ENCODE results near the gene PLCB1.
"Not testable (repeated sequence)": the region's sequence is repeated elsewhere in the genome, so short reads cannot be mapped to it uniquely, and the experiment has no call there.

The PLCB1 gene

GRCh38 chr20:8131598-8132483 is at the start of gene PLCB1:
Gene PLCB1 (plus strand): TSS chr20:8132266. CDS start chr20:8132652, 386 bp downstream.
- DNase-seq = peak; percentile 93

DNA sequence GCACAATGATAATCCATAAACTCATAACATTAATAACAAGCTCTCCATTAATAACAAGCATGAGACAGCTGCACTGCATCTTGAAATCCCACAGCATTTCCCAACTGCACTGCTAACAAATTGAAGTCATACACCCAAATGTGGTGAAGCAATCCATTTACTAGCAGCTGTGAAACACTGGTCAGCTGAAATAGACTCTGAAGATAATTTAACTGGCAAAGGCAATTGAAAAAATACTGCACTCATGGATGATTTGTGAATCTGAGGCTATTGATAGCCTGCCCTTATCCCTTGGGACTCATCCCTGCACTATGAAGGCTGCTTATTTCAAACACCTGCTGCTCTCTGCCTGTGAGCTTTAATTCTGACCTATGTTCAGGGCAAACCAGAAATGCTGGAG is 49.1 kb upstream of the PLCB1 start:
- DNase-seq = peak; percentile 47

DNA sequence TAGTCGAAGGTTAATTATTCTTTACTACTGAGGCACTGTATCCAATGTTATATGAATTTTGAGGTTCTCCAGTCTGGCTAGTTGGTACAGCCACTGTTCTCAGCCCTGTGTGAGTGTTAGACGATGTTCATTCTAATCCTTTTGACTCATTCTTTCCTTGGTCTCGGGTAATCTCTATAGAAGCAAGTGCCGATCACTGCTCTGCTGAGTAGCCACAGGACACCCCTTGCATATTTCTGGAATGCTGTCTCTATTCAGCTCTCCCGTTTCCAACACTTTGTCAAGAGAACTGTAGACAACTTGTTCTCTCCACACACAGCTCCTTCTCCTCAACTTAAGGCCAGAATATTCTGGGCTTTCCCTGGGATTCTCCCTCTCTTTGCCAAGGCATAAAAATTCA is 42.4 kb upstream of the PLCB1 start:
- DNase-seq = no peak

GRCh38 chr20:8094415-8094818 is 37.6 kb upstream of the PLCB1 start:
- DNase-seq = peak; percentile 69

- no peak for DNase-seq
Observed at GRCh38 chr20:8094850-8095249, 37.2 kb upstream of the PLCB1 start.

DNA sequence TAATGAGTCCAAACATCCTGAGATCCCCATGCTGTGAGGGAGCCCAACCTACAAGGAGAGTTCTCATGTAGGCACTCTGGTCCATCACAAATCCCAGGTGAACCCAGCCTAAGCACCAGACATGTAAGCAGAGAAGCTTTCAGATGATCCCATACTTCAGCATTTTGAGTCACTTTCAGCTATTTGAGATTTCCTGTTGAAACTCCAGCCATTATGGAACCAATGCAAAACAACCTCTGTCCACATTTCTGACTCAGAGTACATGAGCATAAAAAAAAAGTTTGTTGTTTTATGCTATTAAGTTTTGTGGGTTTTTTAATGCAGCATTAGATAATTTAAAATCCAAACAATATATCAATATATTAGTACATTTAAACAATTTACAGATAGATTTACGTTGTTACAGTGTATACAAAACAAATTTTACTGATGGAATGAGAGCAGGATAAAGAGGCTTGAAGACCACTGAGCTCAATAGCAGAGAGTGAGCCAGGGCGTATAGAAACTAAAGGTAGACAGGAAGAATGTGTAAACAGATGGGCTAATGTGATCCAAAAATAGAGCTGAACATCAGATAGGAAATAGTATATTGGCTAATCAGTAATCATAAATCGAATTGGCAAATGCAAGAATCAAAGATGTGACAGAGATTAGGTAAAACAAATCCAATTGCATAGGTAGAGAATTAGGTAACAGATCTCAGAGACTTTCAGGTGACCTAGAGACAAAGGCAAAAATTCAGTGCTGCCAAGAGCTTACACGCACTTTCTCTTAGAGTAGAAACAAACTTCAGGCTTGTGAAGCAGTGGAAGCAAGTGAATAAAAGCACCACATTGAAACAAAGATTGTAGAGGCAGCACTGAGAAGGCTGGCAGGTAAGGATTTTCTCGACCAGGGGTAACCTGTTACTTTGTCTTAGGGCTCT is 36.2 kb upstream of the PLCB1 start:
- no peak for DNase-seq

GRCh38 chr20:8097307-8097706 is 34.8 kb upstream of the PLCB1 start:
- DNase-seq = no peak

GRCh38 chr20:8104252-8104651 is 27.8 kb upstream of the PLCB1 start:
- no peak for DNase-seq

DNA sequence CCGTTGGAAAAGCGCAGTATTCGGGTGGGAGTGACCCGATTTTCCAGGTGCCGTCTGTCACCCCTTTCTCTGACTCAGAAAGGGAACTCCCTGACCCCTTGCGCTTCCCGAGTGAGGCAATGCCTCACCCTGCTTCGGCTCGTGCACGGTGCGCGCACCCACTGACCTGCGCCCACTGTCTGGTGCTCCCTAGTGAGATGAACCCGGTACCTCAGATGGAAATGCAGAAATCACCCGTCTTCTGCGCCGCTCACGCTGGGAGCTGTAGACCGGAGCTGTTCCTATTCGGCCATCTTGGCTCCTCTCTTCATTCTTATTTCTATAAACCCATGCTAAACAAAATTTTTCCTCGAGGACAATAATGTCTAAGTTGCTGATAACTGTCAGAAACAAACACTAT is 17.5 kb upstream of the PLCB1 start:
- not testable (repeated sequence) for DNase-seq

DNA sequence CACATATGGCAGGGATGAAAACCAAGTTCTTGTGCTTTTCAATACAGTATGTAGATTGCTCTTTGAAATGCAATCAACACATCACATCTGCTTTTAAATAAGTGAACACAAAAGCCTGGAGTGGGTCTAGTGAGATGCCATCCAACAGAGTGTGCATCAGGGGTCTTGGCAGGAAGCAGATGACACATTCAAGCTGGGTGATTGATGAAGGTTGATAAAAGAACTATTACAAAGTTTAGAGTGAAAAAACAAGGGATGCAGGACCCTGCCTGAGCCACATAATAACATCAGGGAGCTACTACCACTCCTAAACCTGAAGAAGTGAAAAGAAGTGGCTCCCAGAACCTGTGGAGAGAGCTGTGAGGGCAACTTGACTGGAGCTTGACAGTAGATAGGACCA is 16.6 kb upstream of the PLCB1 start:
- no peak for DNase-seq

DNA sequence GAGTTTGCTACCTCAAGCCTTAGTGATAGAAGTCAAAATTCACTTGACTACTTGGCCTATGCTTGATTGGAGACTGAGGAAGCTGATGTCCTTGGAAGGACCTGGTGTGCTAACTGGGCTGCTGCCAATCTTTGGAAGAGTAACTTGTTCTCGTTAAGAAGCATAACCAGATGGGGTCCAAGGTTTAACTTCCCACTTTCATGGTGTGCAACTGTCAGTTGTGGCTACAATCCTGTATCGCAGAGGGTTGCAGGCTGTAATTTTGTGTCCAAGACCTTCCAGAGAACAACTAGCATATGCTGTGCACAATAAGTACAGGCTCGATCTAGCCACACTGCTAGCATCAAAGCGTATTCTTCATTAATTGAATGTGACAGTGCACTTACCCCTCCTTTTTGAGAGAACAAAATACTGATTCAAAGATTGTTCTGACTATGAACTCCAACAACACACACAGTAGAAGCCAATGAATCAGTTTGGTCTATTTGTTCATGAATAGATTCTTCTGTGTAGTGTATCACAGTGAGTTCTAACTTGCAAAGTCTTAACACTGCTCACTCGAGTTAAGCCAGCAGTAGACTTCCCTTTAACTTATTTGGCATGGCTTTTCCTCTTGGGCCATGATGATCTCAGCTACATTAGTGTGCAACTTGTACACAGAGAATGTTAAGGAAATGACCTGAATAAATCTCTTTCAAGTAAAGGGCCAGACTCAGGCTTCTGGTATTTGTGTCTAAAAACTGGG is 15.8 kb upstream of the PLCB1 start:
- DNase-seq = no peak

GRCh38 chr20:8117636-8118035 is 14.4 kb upstream of the PLCB1 start:
- no peak for DNase-seq

GRCh38 chr20:8118039-8118438 is 14.0 kb upstream of the PLCB1 start:
- peak; percentile 32 for DNase-seq

GRCh38 chr20:8118760-8119159 is 13.3 kb upstream of the PLCB1 start:
- DNase-seq = no peak

GRCh38 chr20:8121666-8122065 is 10.4 kb upstream of the PLCB1 start:
- DNase-seq = no peak

- no peak for DNase-seq
Observed at GRCh38 chr20:8124639-8125038, 7.4 kb upstream of the PLCB1 start.

- DNase-seq = no peak
Observed at GRCh38 chr20:8126181-8126580, 5.9 kb upstream of the PLCB1 start.

DNA sequence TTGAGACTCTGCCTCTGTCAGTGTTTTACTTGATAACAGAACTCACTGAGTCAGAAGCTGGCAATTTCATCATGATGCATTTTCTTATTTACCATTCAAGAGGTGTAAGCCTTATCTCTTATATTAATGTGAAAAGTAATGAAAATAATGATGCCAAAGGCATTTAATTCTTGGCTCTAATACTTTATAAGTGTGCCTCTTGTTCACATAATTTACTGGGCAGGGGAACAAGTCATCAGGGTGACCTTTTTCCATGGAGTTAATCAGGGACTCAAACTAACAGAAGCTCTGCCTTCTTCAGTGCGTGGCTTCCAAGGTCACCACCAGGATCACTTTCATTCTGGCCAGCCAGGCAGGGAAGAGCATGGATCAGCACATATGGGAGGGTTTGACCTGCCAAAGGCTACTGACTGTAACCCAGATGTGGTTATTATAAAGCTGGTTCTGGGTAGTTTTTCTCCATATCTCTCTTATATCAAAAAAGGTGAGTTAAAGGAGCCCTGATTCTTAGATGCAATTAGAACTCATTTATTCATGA is 5.2 kb upstream of the PLCB1 start:
- no peak for DNase-seq

DNA sequence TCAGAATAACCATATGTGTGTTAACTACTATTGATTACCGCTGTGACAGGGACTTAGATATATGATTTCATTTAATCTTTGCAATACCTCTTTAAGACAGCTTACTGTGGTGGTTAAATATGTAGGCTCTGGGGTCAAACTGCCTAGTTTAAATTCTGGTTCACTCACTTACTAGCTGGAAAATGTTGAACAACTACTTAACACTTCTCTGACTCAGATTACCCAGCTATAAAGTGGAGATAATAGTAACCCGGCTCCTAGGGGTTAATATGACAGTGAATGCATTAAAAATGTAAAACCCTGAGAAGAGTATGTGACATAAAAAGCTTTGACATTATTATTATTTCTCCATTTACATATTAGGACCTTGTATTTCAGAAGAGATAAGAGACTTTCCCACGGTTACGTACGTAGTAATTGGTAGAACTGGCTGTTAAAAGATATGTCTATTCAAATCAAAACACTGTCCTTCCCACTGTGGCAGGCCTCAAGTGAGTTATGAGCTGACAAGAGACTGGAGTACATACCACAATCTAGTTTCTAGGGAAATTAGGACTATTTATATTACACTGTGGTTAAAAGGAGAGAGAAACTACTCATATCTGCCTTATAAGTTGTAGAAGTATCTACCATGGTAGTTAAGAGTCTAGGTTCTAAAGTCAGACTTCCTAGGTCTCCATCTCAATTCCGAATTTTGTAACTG is 4.4 kb upstream of the PLCB1 start:
- no peak for DNase-seq

DNA sequence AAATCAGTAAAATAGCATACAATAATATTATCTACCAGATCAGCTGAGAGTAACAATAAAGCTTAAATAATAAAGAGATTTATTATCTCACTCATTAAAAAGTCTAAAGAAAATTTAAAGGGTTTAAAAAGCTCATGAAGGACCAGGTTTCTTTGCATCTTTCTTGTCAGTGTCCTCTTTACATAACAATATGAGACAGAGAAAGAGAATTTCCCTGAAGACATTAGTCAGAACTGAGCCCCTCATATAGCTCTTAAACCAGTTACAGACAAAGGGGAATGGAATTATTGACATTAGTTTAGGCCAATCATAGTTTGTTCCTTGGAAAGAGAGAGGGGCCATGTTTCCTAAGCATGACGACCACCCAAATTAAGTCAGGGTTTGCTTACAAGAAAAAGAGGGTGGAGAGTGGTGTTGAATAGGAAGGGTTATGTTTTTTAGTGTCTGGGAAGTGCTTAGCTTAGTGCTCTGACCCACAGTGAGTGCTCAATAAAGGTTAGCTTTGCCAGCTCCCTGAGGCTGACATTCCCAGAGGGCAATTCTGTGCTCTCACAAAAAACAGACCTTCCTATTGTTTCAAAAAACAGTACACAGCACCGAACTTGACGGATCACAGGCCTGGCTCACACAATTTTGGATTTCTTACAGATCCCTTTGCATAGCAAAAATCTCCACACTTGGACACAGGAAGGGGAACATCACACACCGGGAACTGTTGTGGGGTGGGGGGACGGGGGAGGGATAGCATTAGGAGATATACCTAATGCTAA is 3.6 kb upstream of the PLCB1 start:
- no peak for DNase-seq

Measured in right hindlimb (tissue), 1 donor.